ENCODE measurements around the gene SMG9.

The SMG9 gene

GRCh38 chr19:43731346-43731745, 23.4 kb downstream of the SMG9 start:
- no peak overlapping the region for H3K27ac ChIP-seq (ENCODE audit: insufficient read depth in 1 of 2, low read depth in 1 of 2, low read length in 2 of 2, poor library complexity in 1 of 2, severe bottlenecking in 2 of 2)
- peaks cover 0 to 3% (median 0%) of the 10 kb centered on the region in 5 experiments for H3K9me3 ChIP-seq (ENCODE audit: control extremely low read depth in 1 of 5, control insufficient read depth in 4 of 5, insufficient read depth in 2 of 5, low read depth in 1 of 5, low read length in 4 of 5)
- ChIA-PET POLR2A (no interaction called here), CTCF (interaction anchor here (0.7 to 1.4 kb wide), 3 partner anchors 10 to 63 kb away, joined by 3 to 6 read pairs (median 4); no protein-coding TSS in a partner anchor)
- no peak for DNase-seq
- H3K4me1 ChIP-seq (ENCODE audit: control extremely low read depth in 1 of 4, control insufficient read depth in 4 of 4, insufficient read depth in 4 of 4, low read length in 3 of 4): peaks cover 4 to 33% (median 24%) of the 10 kb centered on the region in 4 experiments
- WGBS (ENCODE audit: insufficient coverage): 94% methylated on average over 12 of the region's 14 CpGs
- peaks cover 0 to 2% (median 0%) of the 10 kb centered on the region in 5 experiments for H3K27me3 ChIP-seq (replicated peaks in 2 of 5; ENCODE audit: control insufficient read depth in 4 of 5, insufficient read depth in 5 of 5, low read length in 4 of 5)
- H3K4me3 ChIP-seq (ENCODE audit: control insufficient read depth in 1 of 7, extremely low read depth in 1 of 7, insufficient read depth in 4 of 7, low read depth in 2 of 7, low read length in 6 of 7): no peak overlapping the region
- H3K36me3 ChIP-seq (ENCODE audit: control insufficient read depth in 4 of 4, insufficient read depth in 4 of 4, low read length in 3 of 4): peaks cover 10 to 79% (median 46%) of the 10 kb centered on the region in 4 experiments

- 92% methylated on average over 4 of the region's 5 CpGs for WGBS (ENCODE audit: insufficient coverage)
- H3K9me3 ChIP-seq (ENCODE audit: control extremely low read depth in 1 of 5, control insufficient read depth in 4 of 5, insufficient read depth in 2 of 5, low read depth in 1 of 5, low read length in 4 of 5): peaks cover 0 to 3% (median 0%) of the 10 kb centered on the region in 5 experiments
Measured at GRCh38 chr19:43729919-43730318, 24.8 kb downstream of the SMG9 start.

GRCh38 chr19:43727593-43727853, 27.2 kb downstream of the SMG9 start:
- H3K27me3 ChIP-seq (replicated peaks in 2 of 5; ENCODE audit: control insufficient read depth in 4 of 5, insufficient read depth in 5 of 5, low read length in 4 of 5): peaks cover 0 to 2% (median 0%) of the 10 kb centered on the region in 5 experiments
- DNase-seq: no peak
- CTCF ChIA-PET: no interaction called here
- no peak overlapping the region for H3K27ac ChIP-seq (ENCODE audit: insufficient read depth in 1 of 2, low read depth in 1 of 2, low read length in 2 of 2, poor library complexity in 1 of 2, severe bottlenecking in 2 of 2)
- peaks cover 12 to 48% (median 36%) of the 10 kb centered on the region in 4 experiments for H3K4me1 ChIP-seq (ENCODE audit: control extremely low read depth in 1 of 4, control insufficient read depth in 4 of 4, insufficient read depth in 4 of 4, low read length in 3 of 4)
- H3K4me3 ChIP-seq (ENCODE audit: control insufficient read depth in 1 of 7, extremely low read depth in 1 of 7, insufficient read depth in 4 of 7, low read depth in 2 of 7, low read length in 6 of 7): no peak overlapping the region
- whole genome bisulfite sequencing (ENCODE audit: insufficient coverage): 100% methylated on average over 3 of the region's 4 CpGs
- H3K36me3 ChIP-seq (ENCODE audit: control insufficient read depth in 4 of 4, insufficient read depth in 4 of 4, low read length in 3 of 4): peaks cover 7 to 46% (median 27%) of the 10 kb centered on the region in 4 experiments
- POLR2A ChIA-PET: no interaction called here
- H3K9me3 ChIP-seq (ENCODE audit: control extremely low read depth in 1 of 5, control insufficient read depth in 4 of 5, insufficient read depth in 2 of 5, low read depth in 1 of 5, low read length in 4 of 5): peaks cover 0 to 3% (median 0%) of the 10 kb centered on the region in 5 experiments

More at GRCh38 chr19:43729919-43730318, 24.8 kb downstream of the SMG9 start:
- DNase-seq: no peak
- Histone ChIP-seq H3K36me3 (ENCODE audit: control insufficient read depth in 4 of 4, insufficient read depth in 4 of 4, low read length in 3 of 4) (peaks cover 10 to 69% (median 40%) of the 10 kb centered on the region in 4 experiments), H3K27ac (ENCODE audit: insufficient read depth in 1 of 2, low read depth in 1 of 2, low read length in 2 of 2, poor library complexity in 1 of 2, severe bottlenecking in 2 of 2) (no peak overlapping the region), H3K4me1 (ENCODE audit: control extremely low read depth in 1 of 4, control insufficient read depth in 4 of 4, insufficient read depth in 4 of 4, low read length in 3 of 4) (peaks cover 9 to 44% (median 35%) of the 10 kb centered on the region in 4 experiments), H3K27me3 (replicated peaks in 2 of 5; ENCODE audit: control insufficient read depth in 4 of 5, insufficient read depth in 5 of 5, low read length in 4 of 5) (peaks cover 0 to 2% (median 0%) of the 10 kb centered on the region in 5 experiments), H3K4me3 (ENCODE audit: control insufficient read depth in 1 of 7, extremely low read depth in 1 of 7, insufficient read depth in 4 of 7, low read depth in 2 of 7, low read length in 6 of 7) (no peak overlapping the region)
- CTCF ChIA-PET: interaction anchor here (1.1 to 1.4 kb wide), 2 partner anchors 8 to 37 kb away, joined by 4 read pairs; no protein-coding TSS in a partner anchor
- POLR2A ChIA-PET: no interaction called here

- DNase-seq: peak; percentile 15 to 70 (median 70)
- CTCF ChIA-PET: no interaction called here
- Histone ChIP-seq H3K36me3 (ENCODE audit: control insufficient read depth in 4 of 4, insufficient read depth in 4 of 4, low read length in 3 of 4) (peaks cover 7 to 40% (median 25%) of the 10 kb centered on the region in 4 experiments), H3K4me3 (ENCODE audit: control insufficient read depth in 1 of 7, extremely low read depth in 1 of 7, insufficient read depth in 4 of 7, low read depth in 2 of 7, low read length in 6 of 7) (no peak overlapping the region), H3K27ac (ENCODE audit: insufficient read depth in 1 of 2, low read depth in 1 of 2, low read length in 2 of 2, poor library complexity in 1 of 2, severe bottlenecking in 2 of 2) (no peak overlapping the region), H3K27me3 (replicated peaks in 2 of 5; ENCODE audit: control insufficient read depth in 4 of 5, insufficient read depth in 5 of 5, low read length in 4 of 5) (peaks cover 0 to 2% (median 0%) of the 10 kb centered on the region in 5 experiments), H3K9me3 (ENCODE audit: control extremely low read depth in 1 of 5, control insufficient read depth in 4 of 5, insufficient read depth in 2 of 5, low read depth in 1 of 5, low read length in 4 of 5) (peaks cover 0 to 3% (median 0%) of the 10 kb centered on the region in 5 experiments), H3K4me1 (ENCODE audit: control extremely low read depth in 1 of 4, control insufficient read depth in 4 of 4, insufficient read depth in 4 of 4, low read length in 3 of 4) (peaks cover 8 to 43% (median 30%) of the 10 kb centered on the region in 4 experiments)
- POLR2A ChIA-PET: interaction anchor here (1.2 kb wide), 1 partner anchor 59 kb away, joined by 5 read pairs; no protein-coding TSS in a partner anchor
- WGBS (ENCODE audit: insufficient coverage): 68% methylated on average over 15 of the region's 15 CpGs
Measured at GRCh38 chr19:43726736-43727592, 27.8 kb downstream of the SMG9 start.

GRCh38 chr19:43725468-43725867, 29.3 kb downstream of the SMG9 start:
- peak; percentile 79 to 91 (median 90) for DNase-seq
- H3K4me3 ChIP-seq (ENCODE audit: control insufficient read depth in 1 of 7, extremely low read depth in 1 of 7, insufficient read depth in 4 of 7, low read depth in 2 of 7, low read length in 6 of 7): no peak overlapping the region
- 36% methylated on average over 6 of the region's 7 CpGs for WGBS (ENCODE audit: insufficient coverage)
- POLR2A ChIA-PET: interaction anchor here (1.2 kb wide), 1 partner anchor 57 kb away, joined by 5 read pairs; no protein-coding TSS in a partner anchor
- peaks cover 7 to 27% (median 17%) of the 10 kb centered on the region in 4 experiments for H3K36me3 ChIP-seq (ENCODE audit: control insufficient read depth in 4 of 4, insufficient read depth in 4 of 4, low read length in 3 of 4)
- H3K9me3 ChIP-seq (ENCODE audit: control extremely low read depth in 1 of 5, control insufficient read depth in 4 of 5, insufficient read depth in 2 of 5, low read depth in 1 of 5, low read length in 4 of 5): peaks cover 0 to 3% (median 0%) of the 10 kb centered on the region in 5 experiments
- H3K27ac ChIP-seq (ENCODE audit: insufficient read depth in 1 of 2, low read depth in 1 of 2, low read length in 2 of 2, poor library complexity in 1 of 2, severe bottlenecking in 2 of 2): no peak overlapping the region
- H3K27me3 ChIP-seq (replicated peaks in 2 of 5; ENCODE audit: control insufficient read depth in 4 of 5, insufficient read depth in 5 of 5, low read length in 4 of 5): no peaks in the 10 kb centered on the region
- CTCF ChIA-PET: interaction anchor here (0.7 to 1.5 kb wide), 5 partner anchors 11 to 128 kb away, joined by 3 to 5 read pairs (median 4); no protein-coding TSS in a partner anchor
- peaks cover 8 to 39% (median 25%) of the 10 kb centered on the region in 4 experiments for H3K4me1 ChIP-seq (ENCODE audit: control extremely low read depth in 1 of 4, control insufficient read depth in 4 of 4, insufficient read depth in 4 of 4, low read length in 3 of 4)

- no peak overlapping the region for H3K27ac ChIP-seq (ENCODE audit: insufficient read depth in 1 of 2, low read depth in 1 of 2, low read length in 2 of 2, poor library complexity in 1 of 2, severe bottlenecking in 2 of 2)
- CTCF ChIA-PET: interaction anchor here (0.7 to 1.9 kb wide), 8 partner anchors 11 to 127 kb away, joined by 3 to 5 read pairs (median 4); no protein-coding TSS in a partner anchor
- H3K4me3 ChIP-seq (ENCODE audit: control insufficient read depth in 1 of 7, extremely low read depth in 1 of 7, insufficient read depth in 4 of 7, low read depth in 2 of 7, low read length in 6 of 7): no peak overlapping the region
- H3K4me1 ChIP-seq (ENCODE audit: control extremely low read depth in 1 of 4, control insufficient read depth in 4 of 4, insufficient read depth in 4 of 4, low read length in 3 of 4): peaks cover 8 to 39% (median 25%) of the 10 kb centered on the region in 4 experiments
- H3K27me3 ChIP-seq (replicated peaks in 2 of 5; ENCODE audit: control insufficient read depth in 4 of 5, insufficient read depth in 5 of 5, low read length in 4 of 5): no peaks in the 10 kb centered on the region
- H3K9me3 ChIP-seq (ENCODE audit: control extremely low read depth in 1 of 5, control insufficient read depth in 4 of 5, insufficient read depth in 2 of 5, low read depth in 1 of 5, low read length in 4 of 5): peaks cover 0 to 3% (median 0%) of the 10 kb centered on the region in 5 experiments
- WGBS (ENCODE audit: insufficient coverage): 87% methylated on average over 4 of the region's 8 CpGs
- no peak for DNase-seq
- POLR2A ChIA-PET: interaction anchor here (0.7 kb wide), 1 partner anchor 11 kb away, joined by 4 read pairs; no protein-coding TSS in a partner anchor
- H3K36me3 ChIP-seq (ENCODE audit: control insufficient read depth in 4 of 4, insufficient read depth in 4 of 4, low read length in 3 of 4): peaks cover 4 to 22% (median 14%) of the 10 kb centered on the region in 4 experiments
Measured at GRCh38 chr19:43724896-43725295, 29.9 kb downstream of the SMG9 start.

All from common myeloid progenitor, CD34-positive (primary cell).